ENCODE data around the gene KCNG2. TPM values are rescaled to one million over a fixed set of nuclear protein-coding genes. Genes with fewer than 3 reads are reported as not detected.

Gene KCNG2
- total RNA-seq, 2 donors from 2014 or later, result 1.5 TPM; not detected in 1

GRCh38 chr18:79878741-79879378 lies 81.1 kb downstream of the KCNG2 start:
- H3K4me1 ChIP-seq (ENCODE audit: control insufficient read depth in 1 of 2, low read depth in 2 of 2), result no peaks in the 10 kb centered on the region
- H3K36me3 ChIP-seq, result no peaks in the 10 kb centered on the region
- ATAC-seq (ENCODE audit: insufficient number of reproducible peaks, low FRiP score, low read depth) (no peak), DNase-seq (ENCODE audit: low spot score) (no peak)
- H3K4me3 ChIP-seq, result no peak overlapping the region
- H3K27ac ChIP-seq, result no peak overlapping the region
- H3K9me3 ChIP-seq, result no peaks in the 10 kb centered on the region
- TF ChIP-seq, protein P1, sequence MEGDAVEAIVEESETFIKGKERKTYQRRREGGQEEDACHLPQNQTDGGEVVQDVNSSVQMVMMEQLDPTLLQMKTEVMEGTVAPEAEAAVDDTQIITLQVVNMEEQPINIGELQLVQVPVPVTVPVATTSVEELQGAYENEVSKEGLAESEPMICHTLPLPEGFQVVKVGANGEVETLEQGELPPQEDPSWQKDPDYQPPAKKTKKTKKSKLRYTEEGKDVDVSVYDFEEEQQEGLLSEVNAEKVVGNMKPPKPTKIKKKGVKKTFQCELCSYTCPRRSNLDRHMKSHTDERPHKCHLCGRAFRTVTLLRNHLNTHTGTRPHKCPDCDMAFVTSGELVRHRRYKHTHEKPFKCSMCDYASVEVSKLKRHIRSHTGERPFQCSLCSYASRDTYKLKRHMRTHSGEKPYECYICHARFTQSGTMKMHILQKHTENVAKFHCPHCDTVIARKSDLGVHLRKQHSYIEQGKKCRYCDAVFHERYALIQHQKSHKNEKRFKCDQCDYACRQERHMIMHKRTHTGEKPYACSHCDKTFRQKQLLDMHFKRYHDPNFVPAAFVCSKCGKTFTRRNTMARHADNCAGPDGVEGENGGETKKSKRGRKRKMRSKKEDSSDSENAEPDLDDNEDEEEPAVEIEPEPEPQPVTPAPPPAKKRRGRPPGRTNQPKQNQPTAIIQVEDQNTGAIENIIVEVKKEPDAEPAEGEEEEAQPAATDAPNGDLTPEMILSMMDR (IDR thresholded peaks at IDR 0.05), result no peak
- no peaks in the 10 kb centered on the region for H3K27me3 ChIP-seq (replicated peaks; ENCODE audit: insufficient read depth)

- TF ChIP-seq, protein P1 (IDR thresholded peaks at IDR 0.05), result no peak
- no peaks in the 10 kb centered on the region for H3K4me1 ChIP-seq (ENCODE audit: control insufficient read depth in 1 of 2, low read depth in 2 of 2)
- no peaks in the 10 kb centered on the region for H3K36me3 ChIP-seq
- no peak for DNase-seq (ENCODE audit: low spot score)
- no peaks in the 10 kb centered on the region for H3K9me3 ChIP-seq
- no peak overlapping the region for H3K4me3 ChIP-seq
- ATAC-seq (ENCODE audit: insufficient number of reproducible peaks, low FRiP score, low read depth), result no peak
- H3K27me3 ChIP-seq (replicated peaks; ENCODE audit: insufficient read depth), result no peaks in the 10 kb centered on the region
- H3K27ac ChIP-seq, result no peak overlapping the region
Measured at GRCh38 chr18:79879566-79879965, 81.8 kb downstream of the KCNG2 start.

DNA sequence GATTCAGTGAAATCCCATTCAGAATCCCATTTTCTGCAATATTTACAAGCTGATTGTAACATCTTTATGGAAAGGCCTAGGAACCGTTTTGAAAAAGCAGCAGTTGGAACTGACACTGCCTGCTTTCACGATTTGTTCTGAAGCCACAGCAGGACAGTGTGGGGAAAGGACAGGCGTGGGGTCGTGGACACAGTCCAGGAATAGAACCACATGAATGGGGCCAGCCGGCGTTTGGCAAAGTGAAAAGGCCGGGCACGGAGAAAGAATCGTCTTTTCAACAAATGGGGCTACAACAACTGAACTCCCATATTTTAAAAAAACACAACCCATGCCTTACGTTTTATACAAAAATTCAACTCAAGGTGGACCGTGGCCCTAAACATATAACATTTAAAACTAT lies 84.0 kb downstream of the KCNG2 start:
- DNase-seq (ENCODE audit: low spot score) (no peak), ATAC-seq (ENCODE audit: insufficient number of reproducible peaks, low FRiP score, low read depth) (no peak)
- TF ChIP-seq, protein P1 (IDR thresholded peaks at IDR 0.05), result no peak
- Histone ChIP-seq H3K27ac (no peak overlapping the region), H3K27me3 (replicated peaks; ENCODE audit: insufficient read depth) (no peaks in the 10 kb centered on the region), H3K36me3 (no peaks in the 10 kb centered on the region), H3K4me3 (no peak overlapping the region), H3K4me1 (ENCODE audit: control insufficient read depth in 1 of 2, low read depth in 2 of 2) (no peaks in the 10 kb centered on the region), H3K9me3 (no peaks in the 10 kb centered on the region)

DNA sequence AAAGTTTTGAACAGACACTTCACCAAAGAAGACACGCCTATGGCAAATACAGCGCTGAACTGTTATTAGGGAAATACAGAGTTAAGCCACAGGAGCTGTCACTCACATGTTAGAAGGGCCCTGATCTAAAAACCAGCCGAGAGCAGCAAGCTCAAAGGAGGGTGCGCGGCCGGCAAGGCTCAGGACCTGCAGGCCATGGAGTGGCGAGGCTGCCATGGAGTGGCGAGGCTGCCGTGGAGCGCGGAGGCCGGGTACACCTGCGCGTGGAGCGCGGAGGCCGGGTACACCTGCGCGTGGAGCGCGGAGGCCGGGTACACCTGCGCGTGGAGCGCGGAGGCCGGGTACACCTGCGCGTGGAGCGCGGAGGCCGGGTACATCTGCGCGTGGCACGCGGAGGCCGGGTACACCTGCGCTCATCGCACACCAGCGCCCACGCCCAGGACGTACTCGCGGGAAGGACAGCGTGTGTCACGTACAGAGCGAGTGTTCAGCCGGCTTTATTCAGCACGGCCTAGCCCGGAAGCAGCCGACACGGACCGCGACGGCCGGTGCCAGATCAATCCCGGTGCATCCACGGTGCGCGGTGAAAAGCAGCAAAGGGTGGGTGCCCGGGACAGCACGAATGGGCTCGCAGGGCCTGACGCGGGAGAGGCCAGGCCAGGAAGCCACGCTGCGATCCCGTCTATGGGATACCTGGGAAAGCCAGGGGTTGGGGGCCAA lies 84.9 kb downstream of the KCNG2 start:
- ATAC-seq (ENCODE audit: insufficient number of reproducible peaks, low FRiP score, low read depth) (no peak), DNase-seq (ENCODE audit: low spot score) (no peak)
- no peaks in the 10 kb centered on the region for H3K36me3 ChIP-seq
- H3K4me1 ChIP-seq (ENCODE audit: control insufficient read depth in 1 of 2, low read depth in 2 of 2), result no peaks in the 10 kb centered on the region
- no peak overlapping the region for H3K4me3 ChIP-seq
- no peaks in the 10 kb centered on the region for H3K27me3 ChIP-seq (replicated peaks; ENCODE audit: insufficient read depth)
- H3K9me3 ChIP-seq, result no peaks in the 10 kb centered on the region
- no peak overlapping the region for H3K27ac ChIP-seq
- TF ChIP-seq, protein P1 (IDR thresholded peaks at IDR 0.05), result no peak

GRCh38 chr18:79883461-79884293 lies 85.9 kb downstream of the KCNG2 start:
- Histone ChIP-seq H3K36me3 (no peaks in the 10 kb centered on the region), H3K27ac (no peak overlapping the region), H3K4me1 (ENCODE audit: control insufficient read depth in 1 of 2, low read depth in 2 of 2) (no peaks in the 10 kb centered on the region), H3K4me3 (no peak overlapping the region), H3K27me3 (replicated peaks; ENCODE audit: insufficient read depth) (no peaks in the 10 kb centered on the region), H3K9me3 (no peaks in the 10 kb centered on the region)
- TF ChIP-seq, protein P1 (IDR thresholded peaks at IDR 0.05), result no peak
- ATAC-seq (ENCODE audit: insufficient number of reproducible peaks, low FRiP score, low read depth) (no peak), DNase-seq (ENCODE audit: low spot score) (no peak)

Measured in thoracic aorta (tissue), 2 donors.